Left colon (tissue), 2 donors: Measurements from ENCODE around the gene ABI3. TPM values are rescaled to one million over a fixed set of nuclear protein-coding genes. Genes with fewer than 3 reads are reported as not detected.

ENCODE experiments used
- total RNA-seq, 2 donors: library from RNA; stranded (reverse); fragmentation: NEBNext Ultra II Directional; extraction: Animal tissue kit (Norgen Biotek cat#: 25700); gene quantifications; one replicate each; pipeline ENCODE4 v1.2.1, GENCODE V29; 2021
- donor health status: DM: no; HTN: no; CAD: no.
- donor health status: DM: yes; HTN: yes; CAD: no.

Gene ABI3
- total RNA-seq, 2 donors from 2014 or later: 3.4 to 7.6 TPM

Other genes starting within 250 kb of the ABI3 start
- gene GIP, start 242.1 kb upstream of the ABI3 start, total RNA-seq: not detected
- gene IGF2BP1, start 213.3 kb upstream of the ABI3 start, total RNA-seq: under 1 TPM in 1 of 2 donors, not detected in 1; 0.40 TPM
- 10 to 100 TPM; 45.0 to 99.9 TPM for gene B4GALNT2, start 77.9 kb upstream of the ABI3 start, total RNA-seq
- 1 to 10 TPM; 1.3 to 1.4 TPM for gene GNGT2, start 133 bp upstream of the ABI3 start, total RNA-seq
- not detected for gene PHOSPHO1, start 20.1 kb downstream of the ABI3 start, total RNA-seq
- gene ZNF652, start 151.5 kb downstream of the ABI3 start, total RNA-seq: 10 to 100 TPM; 52.4 to 53.2 TPM
- 100 to 1,000 TPM; 213 to 244 TPM for gene PHB1, start 204.2 kb downstream of the ABI3 start, total RNA-seq